Measurements from ENCODE around the gene COL17A1.

Gene COL17A1

DNA sequence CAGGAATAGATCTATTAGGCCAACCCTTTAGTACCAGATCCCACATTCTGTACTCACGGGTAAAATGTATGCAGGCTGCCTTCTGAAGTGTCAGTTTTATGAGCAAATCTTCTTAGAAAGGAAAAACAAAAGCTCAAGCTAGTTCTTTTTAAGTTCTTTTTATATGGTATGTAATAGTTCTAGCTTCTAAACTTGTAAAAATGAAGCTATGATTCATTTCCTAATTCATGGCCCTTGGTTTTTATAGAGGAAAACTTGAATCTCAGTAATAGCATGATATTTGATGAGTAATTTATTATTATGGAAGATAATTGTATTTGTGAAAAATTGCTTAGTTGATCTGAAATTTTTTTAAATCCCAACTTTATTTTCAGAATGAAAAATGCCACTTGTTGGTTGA, 64.4 kb downstream of the COL17A1 start:
- DNase-seq (ENCODE audit: low read depth), result no peak
- TF ChIP-seq, protein P1, sequence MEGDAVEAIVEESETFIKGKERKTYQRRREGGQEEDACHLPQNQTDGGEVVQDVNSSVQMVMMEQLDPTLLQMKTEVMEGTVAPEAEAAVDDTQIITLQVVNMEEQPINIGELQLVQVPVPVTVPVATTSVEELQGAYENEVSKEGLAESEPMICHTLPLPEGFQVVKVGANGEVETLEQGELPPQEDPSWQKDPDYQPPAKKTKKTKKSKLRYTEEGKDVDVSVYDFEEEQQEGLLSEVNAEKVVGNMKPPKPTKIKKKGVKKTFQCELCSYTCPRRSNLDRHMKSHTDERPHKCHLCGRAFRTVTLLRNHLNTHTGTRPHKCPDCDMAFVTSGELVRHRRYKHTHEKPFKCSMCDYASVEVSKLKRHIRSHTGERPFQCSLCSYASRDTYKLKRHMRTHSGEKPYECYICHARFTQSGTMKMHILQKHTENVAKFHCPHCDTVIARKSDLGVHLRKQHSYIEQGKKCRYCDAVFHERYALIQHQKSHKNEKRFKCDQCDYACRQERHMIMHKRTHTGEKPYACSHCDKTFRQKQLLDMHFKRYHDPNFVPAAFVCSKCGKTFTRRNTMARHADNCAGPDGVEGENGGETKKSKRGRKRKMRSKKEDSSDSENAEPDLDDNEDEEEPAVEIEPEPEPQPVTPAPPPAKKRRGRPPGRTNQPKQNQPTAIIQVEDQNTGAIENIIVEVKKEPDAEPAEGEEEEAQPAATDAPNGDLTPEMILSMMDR (conservative IDR thresholded peaks at IDR 0.05; ENCODE audit: control insufficient read depth, insufficient read depth, low read depth, low read length), result no peak
- H3K4me3 ChIP-seq (ENCODE audit: control insufficient read depth, low read depth, low read length), result no peak overlapping the region

GRCh38 chr10:104020020-104020419, 65.7 kb downstream of the COL17A1 start:
- TF ChIP-seq, protein P1 (conservative IDR thresholded peaks at IDR 0.05; ENCODE audit: control insufficient read depth, insufficient read depth, low read depth, low read length), result no peak
- H3K4me3 ChIP-seq (ENCODE audit: control insufficient read depth, low read depth, low read length), result no peak overlapping the region
- no peak for DNase-seq (ENCODE audit: low read depth)

DNA sequence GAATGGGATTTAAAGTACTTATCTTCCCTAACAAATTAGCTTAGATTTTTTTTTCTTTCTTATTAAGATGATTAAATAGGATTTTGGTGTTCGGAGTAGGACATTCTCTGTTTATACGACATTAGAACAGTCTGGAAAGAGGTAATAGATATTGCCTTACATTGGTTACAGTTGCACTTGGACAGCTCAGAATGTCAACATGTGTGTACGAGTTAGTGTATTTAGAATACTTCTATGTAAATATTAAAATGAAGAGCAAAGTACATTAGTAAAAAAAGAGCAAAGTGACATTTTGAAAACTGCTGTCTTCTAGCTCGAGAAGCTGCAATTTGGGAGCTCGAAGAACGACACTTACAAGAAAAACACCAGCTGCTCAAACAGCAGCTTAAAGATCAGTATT, 67.2 kb downstream of the COL17A1 start:
- TF ChIP-seq, protein P1 (conservative IDR thresholded peaks at IDR 0.05; ENCODE audit: control insufficient read depth, insufficient read depth, low read depth, low read length), result no peak
- no peak overlapping the region for H3K4me3 ChIP-seq (ENCODE audit: control insufficient read depth, low read depth, low read length)
- no peak for DNase-seq (ENCODE audit: low read depth)

DNA sequence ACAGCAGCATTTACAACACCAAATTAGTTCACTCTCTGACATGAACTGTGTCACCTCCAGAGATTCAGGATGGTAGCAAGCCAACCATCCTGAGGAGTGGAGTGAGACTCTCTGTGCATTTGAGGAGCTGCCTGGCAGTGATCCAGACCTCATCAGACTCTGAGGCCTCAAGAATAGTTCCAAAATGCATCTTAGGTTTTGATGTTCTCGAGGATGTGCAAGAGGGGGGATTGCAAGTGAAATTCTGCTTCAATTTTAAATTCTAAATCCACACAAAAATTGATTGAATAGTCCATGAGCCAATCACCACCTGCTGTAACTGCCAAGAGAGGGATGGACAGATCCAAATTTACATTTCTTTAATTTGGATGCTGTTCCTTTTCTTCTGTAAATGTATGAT, 69.0 kb downstream of the COL17A1 start:
- TF ChIP-seq, protein P1 (conservative IDR thresholded peaks at IDR 0.05; ENCODE audit: control insufficient read depth, insufficient read depth, low read depth, low read length), result no peak
- H3K4me3 ChIP-seq (ENCODE audit: control insufficient read depth, low read depth, low read length), result no peak overlapping the region
- no peak for DNase-seq (ENCODE audit: low read depth)

GRCh38 chr10:104014176-104014575, 71.5 kb downstream of the COL17A1 start:
- TF ChIP-seq, protein P1 (conservative IDR thresholded peaks at IDR 0.05; ENCODE audit: control insufficient read depth, insufficient read depth, low read depth, low read length), result no peak
- DNase-seq (ENCODE audit: low read depth), result no peak
- no peak overlapping the region for H3K4me3 ChIP-seq (ENCODE audit: control insufficient read depth, low read depth, low read length)

DNA sequence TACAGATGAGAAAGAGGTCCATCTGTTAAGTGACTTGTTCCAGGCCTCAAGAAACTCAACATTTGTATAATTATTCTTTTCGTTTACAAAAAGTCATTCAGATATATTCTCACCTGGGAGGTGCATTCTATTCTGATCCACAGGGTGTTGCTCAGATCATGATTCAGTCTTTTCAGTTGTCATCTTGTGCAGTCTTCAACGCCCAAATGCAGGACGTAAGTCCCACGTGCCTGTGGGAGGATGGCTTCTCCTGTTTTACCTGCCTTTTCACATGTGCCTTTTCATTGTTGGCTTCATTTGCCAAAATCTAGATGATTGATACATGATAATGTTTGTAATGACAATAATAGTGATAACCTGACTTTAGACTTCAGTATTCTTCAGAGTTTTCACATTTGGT, 72.2 kb downstream of the COL17A1 start:
- TF ChIP-seq, protein P1 (conservative IDR thresholded peaks at IDR 0.05; ENCODE audit: control insufficient read depth, insufficient read depth, low read depth, low read length), result no peak
- DNase-seq (ENCODE audit: low read depth), result no peak
- no peak overlapping the region for H3K4me3 ChIP-seq (ENCODE audit: control insufficient read depth, low read depth, low read length)

- H3K4me3 ChIP-seq (ENCODE audit: control insufficient read depth, low read depth, low read length), result no peak overlapping the region
- TF ChIP-seq, protein P1 (conservative IDR thresholded peaks at IDR 0.05; ENCODE audit: control insufficient read depth, insufficient read depth, low read depth, low read length), result no peak
- DNase-seq (ENCODE audit: low read depth), result no peak
Measured at GRCh38 chr10:104011904-104012303, 73.8 kb downstream of the COL17A1 start.

Data from fibroblast of mammary gland (primary cell).